ENCODE data around the gene CSTA. TPM values are rescaled to one million over a fixed set of nuclear protein-coding genes. Genes with fewer than 3 reads are reported as not detected.
A peak's percentile ranks its signal among the peaks of the same experiment; 100 is the strongest.

The CSTA gene
- polyA plus RNA-seq, 1 donor from 2014 or later: not detected

GRCh38 chr3:122382888-122383666 is 58.0 kb downstream of the CSTA start, which contains the start of gene MIX23:
Gene MIX23, minus strand, starts transcription at chr3:122383231. Its CDS starts 7 bp downstream, at chr3:122383224.
- Histone ChIP-seq H3F3A (ENCODE audit: insufficient read depth, low read length, poor library complexity, severe bottlenecking) (no peaks in the 10 kb centered on the region), H4K20me1 (ENCODE audit: insufficient read depth) (no peaks in the 10 kb centered on the region), H3K4me3 (ENCODE audit: low read length) (peak within 1 kb of the TSS; percentile 69), H3K9me2 (ENCODE audit: insufficient read depth, low read length) (no peaks in the 10 kb centered on the region), H3K27ac (ENCODE audit: low read length) (peak within 1 kb of the TSS; percentile 84), H2AFZ (ENCODE audit: low read depth, low read length) (peak within 1 kb of the TSS; percentile 96), H3K27me3 (ENCODE audit: insufficient read depth, low read depth, low read length) (no peaks in the 10 kb centered on the region), H3K9ac (ENCODE audit: low read length) (peak within 1 kb of the TSS; percentile 69), H3K79me2 (replicated peaks; ENCODE audit: insufficient read depth, low read length) (peaks cover 15% of the 10 kb centered on the region), H3K4me2 (ENCODE audit: low read length) (peak within 1 kb of the TSS; percentile 99), H3K36me3 (ENCODE audit: insufficient read depth, low read length) (no peaks in the 10 kb centered on the region), H3K9me3 (ENCODE audit: low read length) (no peaks in the 10 kb centered on the region)
- no peak for TF ChIP-seq CTCF (IDR thresholded peaks at IDR 0.05; ENCODE audit: poor library complexity, severe bottlenecking)
- TF ChIP-seq SMC3 (conservative IDR thresholded peaks at IDR 0.05; ENCODE audit: poor library complexity): peak; percentile 25
- TF ChIP-seq MXI1 (conservative IDR thresholded peaks at IDR 0.05; ENCODE audit: poor library complexity, severe bottlenecking): peak; percentile 99
- TF ChIP-seq TAF1 (IDR thresholded peaks at IDR 0.05; ENCODE audit: low read depth): peak; percentile 87
- TF ChIP-seq EZH2 (IDR thresholded peaks at IDR 0.05; ENCODE audit: borderline replicate concordance, insufficient read depth, low read length, poor library complexity, severe bottlenecking): no peak
- peak; percentile 72 for TF ChIP-seq POLR2AphosphoS5 (IDR thresholded peaks at IDR 0.05)
- peak; percentile 24 for TF ChIP-seq EP300 (conservative IDR thresholded peaks at IDR 0.05; ENCODE audit: poor library complexity, severe bottlenecking)

- Histone ChIP-seq H3K9ac (ENCODE audit: low read length) (peak within 1 kb of the TSS; percentile 69), H2AFZ (ENCODE audit: low read depth, low read length) (peak within 1 kb of the TSS; percentile 96), H3F3A (ENCODE audit: insufficient read depth, low read length, poor library complexity, severe bottlenecking) (no peaks in the 10 kb centered on the region), H4K20me1 (ENCODE audit: insufficient read depth) (no peaks in the 10 kb centered on the region), H3K27me3 (ENCODE audit: insufficient read depth, low read depth, low read length) (no peaks in the 10 kb centered on the region), H3K36me3 (ENCODE audit: insufficient read depth, low read length) (no peaks in the 10 kb centered on the region), H3K9me2 (ENCODE audit: insufficient read depth, low read length) (no peaks in the 10 kb centered on the region), H3K9me3 (ENCODE audit: low read length) (no peaks in the 10 kb centered on the region), H3K4me3 (ENCODE audit: low read length) (peak within 1 kb of the TSS; percentile 69), H3K27ac (ENCODE audit: low read length) (peak within 1 kb of the TSS; percentile 84), H3K4me2 (ENCODE audit: low read length) (peak within 1 kb of the TSS; percentile 99), H3K79me2 (replicated peaks; ENCODE audit: insufficient read depth, low read length) (peaks cover 15% of the 10 kb centered on the region)
- TF ChIP-seq TAF1 (IDR thresholded peaks at IDR 0.05; ENCODE audit: low read depth) (peak; percentile 35), MXI1 (conservative IDR thresholded peaks at IDR 0.05; ENCODE audit: poor library complexity, severe bottlenecking) (peak; percentile 94), EP300 (conservative IDR thresholded peaks at IDR 0.05; ENCODE audit: poor library complexity, severe bottlenecking) (peak; percentile 47), CTCF (IDR thresholded peaks at IDR 0.05; ENCODE audit: poor library complexity, severe bottlenecking) (peak; percentile 94), SMC3 (conservative IDR thresholded peaks at IDR 0.05; ENCODE audit: poor library complexity) (peak; percentile 65), RAD21 (conservative IDR thresholded peaks at IDR 0.05) (peak; percentile 52), REST (IDR thresholded peaks at IDR 0.05; ENCODE audit: borderline replicate concordance) (peak; percentile 54), POLR2AphosphoS5 (IDR thresholded peaks at IDR 0.05) (peak; percentile 63), EZH2 (IDR thresholded peaks at IDR 0.05; ENCODE audit: borderline replicate concordance, insufficient read depth, low read length, poor library complexity, severe bottlenecking) (no peak)
Observed at GRCh38 chr3:122383771-122384697, 59.0 kb downstream of the CSTA start, which contains the start of gene FAM162A. Gene FAM162A, plus strand, starts transcription at chr3:122384182. Its CDS starts 84 bp downstream, at chr3:122384266.
